Measurements from ENCODE around the gene PLCB1.
"Not testable (repeated sequence)": the region's sequence is repeated elsewhere in the genome, so short reads cannot be mapped to it uniquely, and the experiment has no call there.

The PLCB1 gene

DNA sequence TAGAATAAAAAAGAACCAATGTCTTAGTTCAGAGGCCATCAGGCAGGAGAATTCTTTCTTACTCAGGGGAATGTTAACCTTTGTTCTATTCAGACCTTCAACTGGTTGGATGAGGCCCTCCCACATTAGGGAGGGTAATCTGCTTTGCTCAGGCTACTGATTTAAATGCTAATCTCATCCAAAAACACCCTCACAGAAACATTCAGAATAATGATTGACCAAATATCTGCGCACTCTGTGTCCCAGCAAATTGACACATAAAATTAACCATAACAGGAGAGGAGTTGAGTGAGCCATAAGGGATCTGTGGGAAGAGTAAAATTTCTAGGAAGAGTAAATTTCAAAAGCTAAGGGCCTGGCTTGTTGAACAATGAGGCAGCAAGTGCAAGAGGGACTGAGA lies 702.8 kb downstream of the PLCB1 start:
- no peak for DNase-seq (ENCODE audit: low read depth)

DNA sequence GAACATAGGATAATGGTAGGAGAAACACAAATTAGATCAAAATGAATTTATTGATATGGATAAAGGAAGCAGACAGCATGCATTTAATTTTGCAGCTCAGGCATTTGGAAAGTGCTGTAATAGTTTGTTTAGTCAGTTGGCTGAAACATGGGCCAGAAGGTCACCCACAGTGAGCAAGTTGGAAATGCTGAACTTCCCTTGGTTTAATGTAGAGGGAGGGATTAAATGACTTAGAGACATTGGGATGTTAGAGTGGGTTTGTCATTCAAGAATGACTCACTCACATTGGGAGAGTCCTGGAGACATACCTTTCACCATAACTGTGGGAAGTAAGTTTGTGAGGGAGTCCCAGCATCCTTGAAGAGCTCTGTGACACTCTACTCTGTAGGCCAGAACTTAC lies 705.3 kb downstream of the PLCB1 start:
- DNase-seq (ENCODE audit: low read depth): peak; percentile 96

DNA sequence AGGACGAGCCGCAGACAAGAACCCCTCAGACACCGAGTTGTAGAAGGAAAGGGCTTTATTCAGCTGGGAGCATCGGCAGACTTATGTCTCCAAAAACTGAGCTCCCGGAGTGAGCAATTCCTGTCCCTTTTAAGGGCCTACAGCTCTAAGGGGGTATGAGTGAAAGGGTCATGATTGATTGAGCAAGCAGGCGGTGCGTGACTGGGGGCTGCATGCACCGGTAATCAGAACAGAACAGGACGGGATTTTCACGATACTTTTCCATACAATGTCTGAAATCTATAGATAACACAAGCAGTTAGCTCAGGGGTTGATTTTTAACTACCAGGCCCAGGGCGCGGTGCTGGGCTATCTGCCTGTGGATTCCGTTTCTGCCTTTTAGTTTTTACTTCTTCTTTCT lies 710.5 kb downstream of the PLCB1 start:
- DNase-seq (ENCODE audit: low read depth): no peak

DNA sequence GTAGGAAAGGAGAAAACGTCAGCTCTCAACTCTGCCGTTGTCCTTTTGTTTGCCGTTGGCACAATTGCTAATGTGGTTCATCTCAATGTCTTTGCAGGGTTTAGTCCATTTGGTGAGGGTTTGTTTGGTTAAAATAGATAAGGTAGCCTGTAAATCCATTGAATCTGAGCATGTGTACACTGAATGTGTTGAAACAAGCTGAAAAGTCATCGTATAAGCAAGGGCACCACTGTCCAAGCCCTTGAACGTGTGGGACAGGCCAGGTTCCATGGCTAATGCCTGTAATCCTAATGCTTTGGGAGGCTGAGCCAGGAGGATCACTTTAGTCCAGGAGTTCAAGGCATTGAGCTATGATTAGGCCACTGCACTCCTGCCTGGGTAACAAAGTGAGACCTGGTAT lies 712.1 kb downstream of the PLCB1 start:
- DNase-seq (ENCODE audit: low read depth): no peak

DNA sequence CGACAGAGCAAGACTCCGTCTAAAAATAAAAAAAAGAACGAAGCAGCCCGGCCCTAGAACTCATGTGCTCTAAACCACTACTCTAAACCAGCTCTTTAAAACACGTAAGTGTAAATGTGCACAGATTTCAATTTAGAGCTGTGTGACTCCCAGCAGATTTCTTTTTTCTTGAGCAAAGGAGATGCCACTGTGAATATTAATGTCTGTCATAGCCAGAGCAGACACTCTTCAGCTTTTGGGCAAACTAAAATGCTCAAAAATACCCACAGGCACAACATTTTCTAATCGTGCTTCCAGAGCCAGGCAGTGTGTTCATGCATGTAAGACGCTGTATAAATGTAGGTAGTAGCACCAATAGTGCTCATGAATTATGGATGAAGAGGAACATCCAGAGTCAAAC lies 717.9 kb downstream of the PLCB1 start:
- DNase-seq (ENCODE audit: low read depth): no peak

DNA sequence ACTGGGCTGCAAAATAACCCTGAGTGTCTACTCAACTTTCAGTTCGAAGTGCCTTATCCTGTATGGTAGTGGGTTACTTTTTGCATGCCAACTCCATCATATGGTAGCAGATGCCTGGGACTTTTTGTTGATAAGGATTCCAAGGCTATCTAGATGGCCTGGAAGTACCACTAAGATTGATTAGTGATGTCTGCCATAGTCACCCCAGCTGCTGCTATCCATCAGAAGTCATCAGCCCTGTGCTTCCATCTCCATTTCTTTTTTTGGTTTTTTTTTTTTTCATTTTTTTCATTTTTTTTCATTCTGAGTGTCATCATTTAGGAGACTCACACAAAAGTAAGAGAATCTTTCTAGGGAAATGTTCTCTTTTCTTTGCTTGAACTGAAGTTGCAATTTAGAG lies 719.4 kb downstream of the PLCB1 start:
- no peak for DNase-seq (ENCODE audit: low read depth)

DNA sequence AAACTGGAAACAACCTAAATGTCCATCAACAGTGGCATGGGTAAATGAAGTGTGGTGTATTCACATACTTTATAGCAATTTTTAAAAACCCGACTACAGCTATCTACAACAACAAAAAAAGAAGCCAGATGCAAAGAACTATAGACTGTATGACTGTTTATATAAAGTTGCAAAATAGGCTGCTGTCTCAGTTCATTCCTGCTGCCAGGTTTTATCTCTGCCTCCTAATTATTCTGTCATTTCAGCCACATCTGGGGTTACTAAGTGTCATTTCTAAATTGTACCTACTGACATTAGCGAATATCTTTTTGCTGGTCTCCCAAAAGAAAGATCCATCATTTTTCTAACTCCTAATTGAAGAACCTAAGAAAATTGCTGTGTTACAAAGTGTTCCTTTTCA lies 719.9 kb downstream of the PLCB1 start:
- not testable (repeated sequence) for DNase-seq (ENCODE audit: low read depth)

DNA sequence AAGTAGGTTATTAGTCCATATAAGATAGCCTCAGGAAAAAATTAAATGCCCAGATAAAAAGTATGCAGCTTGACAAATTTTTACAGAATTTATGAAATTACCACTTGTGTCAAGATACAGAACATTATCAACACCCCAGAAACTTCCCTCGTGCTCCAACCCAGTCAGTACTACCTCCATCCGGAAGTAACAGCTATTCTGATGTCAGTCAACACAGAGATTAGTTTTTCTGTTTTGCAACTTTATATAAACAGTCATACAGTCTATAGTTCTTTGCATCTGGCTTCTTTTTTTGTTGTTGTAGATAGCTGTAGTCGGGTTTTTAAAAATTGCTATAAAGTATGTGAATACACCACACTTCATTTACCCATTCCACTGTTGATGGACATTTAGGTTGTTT lies 721.1 kb downstream of the PLCB1 start:
- not testable (repeated sequence) for DNase-seq (ENCODE audit: low read depth)

DNA sequence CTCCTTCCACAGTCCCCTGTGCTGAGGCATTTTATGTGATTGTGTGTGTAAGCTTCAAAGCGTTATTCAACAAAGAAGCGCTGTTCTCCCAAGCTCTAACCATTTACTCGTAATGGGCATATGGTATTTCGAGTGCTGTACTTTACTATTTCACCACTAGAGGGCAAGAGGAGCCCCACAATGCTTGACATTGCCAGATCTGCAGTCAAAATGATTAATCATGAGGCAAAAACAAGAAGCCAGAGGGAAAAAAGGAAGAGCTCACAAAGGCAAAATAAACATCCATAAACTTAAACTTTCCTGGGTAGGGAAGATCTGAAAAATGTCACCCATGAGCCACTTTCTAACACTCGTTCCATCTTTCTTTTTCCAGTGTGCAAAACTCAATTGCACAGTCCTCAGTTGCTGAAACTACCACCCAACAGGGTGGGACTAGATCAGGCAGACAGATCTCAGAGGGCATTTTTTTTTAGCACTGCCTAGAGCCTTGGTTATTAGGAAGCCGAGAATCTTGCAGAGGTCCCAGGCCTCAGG lies 721.8 kb downstream of the PLCB1 start:
- DNase-seq (ENCODE audit: low read depth): peak; percentile 88

DNA sequence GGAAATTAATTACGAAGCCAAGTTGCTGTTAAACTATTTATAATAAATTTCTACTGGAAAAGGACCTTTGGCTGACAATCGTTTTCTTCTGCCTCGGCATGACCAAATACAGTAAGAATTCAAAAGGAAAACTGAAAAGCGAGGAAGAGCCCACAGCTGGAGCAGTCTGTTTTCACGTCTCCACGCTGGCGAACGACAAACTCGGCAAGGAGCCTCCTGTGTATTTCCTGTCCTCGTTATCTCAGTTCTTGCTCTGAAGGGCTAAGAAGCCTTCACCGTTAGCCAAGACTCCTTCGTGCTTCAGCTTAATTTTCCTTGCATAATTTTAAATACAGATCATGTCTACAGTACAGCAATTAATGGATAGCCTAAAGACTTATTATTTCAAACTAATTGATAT lies 722.5 kb downstream of the PLCB1 start:
- peak; percentile 78 for DNase-seq (ENCODE audit: low read depth)

DNA sequence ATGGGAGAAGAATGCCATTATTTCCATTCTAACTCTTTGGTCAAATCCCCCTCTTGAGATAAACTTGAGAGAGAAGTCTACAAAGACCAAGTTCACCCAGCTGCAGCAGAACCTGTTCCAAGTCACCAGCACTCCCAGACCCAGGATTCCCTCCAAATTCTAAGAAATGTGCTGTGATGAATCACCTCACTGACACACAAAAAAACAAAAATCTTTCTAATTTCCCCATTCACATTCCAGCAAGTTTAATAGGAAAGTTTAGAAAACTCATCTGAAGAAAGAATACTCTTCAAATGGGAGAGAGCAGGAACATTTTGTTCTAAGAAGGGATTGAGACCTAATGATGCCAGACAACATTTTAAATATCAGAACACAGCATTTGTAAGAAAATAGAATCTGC lies 723.2 kb downstream of the PLCB1 start:
- peak; percentile 77 for DNase-seq (ENCODE audit: low read depth)

DNA sequence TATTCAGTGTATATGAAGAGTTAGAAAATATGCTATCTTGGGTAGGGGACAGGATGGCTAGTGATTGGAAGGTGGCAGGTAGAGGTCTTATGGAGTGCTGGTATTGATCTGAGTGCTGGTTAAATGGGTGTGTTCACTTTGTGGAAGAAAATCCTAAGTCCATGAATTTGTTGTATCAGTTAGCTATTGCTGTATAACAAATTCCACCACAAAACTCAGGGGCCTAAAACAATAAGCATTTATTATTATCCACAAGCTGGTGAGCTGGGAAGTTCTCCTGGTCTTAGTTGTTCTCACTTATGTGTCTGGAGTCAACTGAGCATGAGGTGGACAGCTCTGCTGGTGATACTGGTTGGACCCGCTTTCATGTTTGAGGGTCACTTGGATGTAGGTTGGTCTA lies 724.6 kb downstream of the PLCB1 start:
- DNase-seq (ENCODE audit: low read depth): no peak

DNA sequence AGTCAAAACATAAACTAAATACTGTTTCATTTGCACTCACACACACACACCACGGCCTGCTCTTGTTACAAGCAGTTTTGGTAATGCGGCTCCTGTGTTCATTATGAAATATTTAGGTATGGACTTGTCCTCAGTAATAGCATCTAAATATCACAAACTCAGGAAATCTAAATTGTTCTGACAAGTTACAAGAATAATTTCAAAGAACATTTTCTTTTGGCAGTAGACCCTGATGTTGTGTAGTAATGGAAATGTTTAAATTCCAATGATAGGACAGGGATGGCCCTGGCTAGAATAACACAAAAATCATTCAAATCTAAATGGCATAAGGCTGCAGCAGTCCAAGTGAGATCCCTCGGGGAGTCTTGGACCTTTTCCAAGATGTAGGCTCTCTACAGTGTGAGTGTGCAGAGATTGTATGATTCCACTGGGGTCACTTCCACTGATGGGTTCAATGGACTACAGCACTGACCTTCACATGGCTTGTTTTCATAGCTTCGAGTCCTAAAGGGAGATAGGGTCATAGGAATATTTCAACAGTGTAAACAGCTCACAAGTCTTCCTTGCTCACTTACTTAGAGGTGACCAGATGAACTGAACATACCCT lies 726.2 kb downstream of the PLCB1 start:
- peak; percentile 28 for DNase-seq (ENCODE audit: low read depth)

DNA sequence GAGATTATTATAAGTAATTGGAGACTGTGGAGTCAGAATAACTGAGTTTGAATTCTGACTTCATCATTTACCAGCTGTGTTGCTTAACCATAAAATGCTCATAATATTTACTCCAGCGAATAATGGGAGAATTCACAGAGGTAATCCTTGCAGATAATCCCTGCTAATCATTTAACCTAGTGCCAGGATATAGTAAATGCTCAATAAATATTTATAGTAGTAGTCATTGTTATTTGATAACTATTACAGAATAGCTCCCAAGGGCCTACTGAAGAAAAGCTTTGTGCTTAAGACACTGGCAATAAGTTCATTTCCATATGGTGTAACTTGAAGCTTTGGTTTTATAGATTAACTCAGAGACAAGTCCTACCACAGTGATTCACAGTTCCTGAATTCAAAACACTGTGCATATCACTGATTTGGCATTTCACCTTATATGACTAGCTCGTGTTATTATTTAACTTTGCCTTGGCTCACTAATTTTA lies 728.0 kb downstream of the PLCB1 start:
- DNase-seq (ENCODE audit: low read depth): peak; percentile 87

DNA sequence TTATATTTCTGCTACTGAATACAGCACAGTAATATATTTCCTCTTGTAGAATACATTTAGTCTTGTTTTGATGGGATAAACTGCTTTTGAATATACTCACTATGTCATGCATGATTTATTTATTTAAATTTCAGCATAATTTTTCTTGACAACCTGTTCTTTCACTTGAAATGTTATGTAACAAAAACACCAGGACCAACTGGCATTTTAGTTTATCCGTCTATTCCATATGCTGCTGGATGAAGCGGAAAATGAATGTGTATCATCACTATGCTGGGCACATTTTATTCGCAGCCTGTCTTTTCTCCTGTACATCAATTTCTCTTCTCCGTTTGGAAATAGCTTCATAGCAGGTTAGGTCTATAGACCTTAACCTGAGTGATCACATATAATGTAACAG lies 730.0 kb downstream of the PLCB1 start:
- DNase-seq (ENCODE audit: low read depth): no peak

DNA sequence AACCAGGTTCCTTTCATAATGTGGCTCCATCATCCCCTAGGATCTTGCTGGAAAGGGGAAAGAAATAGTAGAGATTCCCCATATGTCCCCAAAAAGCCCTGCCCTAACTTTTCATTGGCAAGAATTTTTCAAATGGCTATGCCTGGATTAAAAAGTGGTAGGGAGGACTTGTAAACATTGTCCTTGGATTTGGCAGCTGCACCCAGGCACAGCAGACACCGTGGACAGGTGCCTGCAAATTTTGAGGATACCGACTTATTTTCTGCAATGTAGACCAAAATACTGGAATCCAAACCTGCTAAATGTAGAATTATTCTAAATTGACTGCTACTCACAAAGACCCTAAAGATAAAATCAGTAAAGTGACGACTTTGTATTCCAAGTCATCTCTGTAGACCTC lies 733.6 kb downstream of the PLCB1 start:
- DNase-seq (ENCODE audit: low read depth): no peak

DNA sequence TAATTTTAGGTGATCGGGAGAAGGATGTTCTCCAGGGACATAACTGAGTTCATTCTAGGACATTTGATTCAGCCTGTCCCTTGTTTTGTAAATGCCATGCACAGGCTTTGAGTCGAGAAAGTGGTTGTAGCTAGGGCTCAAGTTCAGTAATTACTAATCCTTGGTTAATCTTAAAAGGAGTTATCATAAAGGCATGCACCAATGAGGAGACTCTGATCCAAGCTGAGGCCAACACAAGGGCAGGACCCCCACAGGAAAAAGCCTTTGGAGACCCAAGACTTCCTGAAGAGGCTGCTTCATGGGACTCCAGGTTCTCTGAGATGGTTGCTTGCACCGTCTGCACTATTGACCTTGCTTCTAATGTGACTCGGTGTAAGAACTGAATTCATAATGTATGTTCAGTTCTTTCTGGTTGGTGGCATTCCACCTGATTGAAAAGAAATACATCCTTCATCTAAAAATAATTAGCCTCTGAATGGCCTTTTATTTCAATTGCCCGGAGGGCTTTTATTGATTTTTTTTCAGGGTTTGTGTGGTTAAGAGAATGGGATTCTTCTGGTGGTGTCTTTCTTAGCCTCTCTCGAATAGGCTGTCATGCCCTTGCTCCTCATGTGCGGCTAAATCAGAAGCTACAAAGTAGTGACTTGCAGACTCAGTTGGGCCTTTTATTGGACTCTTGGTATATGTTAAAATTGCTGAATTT lies 735.1 kb downstream of the PLCB1 start:
- DNase-seq (ENCODE audit: low read depth): no peak

DNA sequence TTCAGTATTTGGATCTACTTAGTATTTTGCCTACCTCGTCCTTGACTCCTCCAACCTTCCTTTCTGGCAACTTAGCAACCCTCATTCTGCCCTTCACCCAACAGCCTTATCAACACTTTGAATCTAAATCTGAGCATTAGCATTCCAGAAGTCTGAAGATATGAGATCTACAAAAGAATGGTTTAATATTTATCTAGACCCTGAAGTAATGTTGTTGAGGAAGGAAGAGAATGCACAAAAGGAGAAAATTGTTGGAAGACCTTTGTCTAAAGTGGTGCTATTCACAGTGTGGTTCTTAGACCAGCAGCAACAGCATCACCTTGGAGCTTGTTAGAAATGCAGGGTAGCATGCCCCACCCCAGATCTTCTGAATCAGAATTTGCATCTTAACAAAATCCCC lies 738.6 kb downstream of the PLCB1 start:
- DNase-seq (ENCODE audit: low read depth): no peak

DNA sequence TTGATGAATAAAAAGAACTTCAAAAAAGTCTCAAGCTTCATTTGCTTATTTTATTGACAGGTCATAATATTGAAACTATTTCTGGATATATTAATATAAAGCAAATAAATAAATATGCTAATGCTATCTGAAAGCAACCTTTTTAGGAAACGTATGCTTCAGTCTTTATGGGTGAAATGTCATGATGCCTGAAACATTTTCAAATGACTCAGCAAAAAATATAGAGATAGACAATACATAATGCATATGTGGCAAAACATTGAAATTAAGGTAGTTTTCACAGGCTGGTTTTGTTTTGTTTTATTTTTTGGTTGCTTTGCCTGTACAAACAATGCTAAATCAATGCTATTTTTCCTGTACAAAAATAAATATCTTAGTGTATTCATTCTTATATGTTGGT lies 742.4 kb downstream of the PLCB1 start:
- DNase-seq (ENCODE audit: low read depth): no peak

DNA sequence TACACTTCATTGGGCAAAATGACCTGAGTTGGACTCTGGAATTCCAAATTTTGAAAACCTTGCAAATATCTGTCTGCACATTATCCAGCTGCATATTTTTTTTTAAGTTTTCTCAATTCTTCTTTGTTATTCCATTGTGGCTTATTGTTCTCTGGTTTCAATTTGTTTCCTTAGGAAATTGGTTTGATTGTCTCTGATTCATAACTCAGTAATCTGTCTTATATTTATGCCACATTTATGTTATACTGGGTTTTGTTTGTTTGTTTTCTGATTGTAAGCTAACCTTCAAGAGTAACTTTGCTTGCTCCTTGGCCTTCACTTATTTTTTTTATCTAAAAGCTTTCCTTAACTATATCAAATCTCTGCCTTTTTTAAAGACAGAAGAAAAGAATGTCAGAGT lies 743.5 kb downstream of the PLCB1 start:
- DNase-seq (ENCODE audit: low read depth): peak; percentile 24

DNA sequence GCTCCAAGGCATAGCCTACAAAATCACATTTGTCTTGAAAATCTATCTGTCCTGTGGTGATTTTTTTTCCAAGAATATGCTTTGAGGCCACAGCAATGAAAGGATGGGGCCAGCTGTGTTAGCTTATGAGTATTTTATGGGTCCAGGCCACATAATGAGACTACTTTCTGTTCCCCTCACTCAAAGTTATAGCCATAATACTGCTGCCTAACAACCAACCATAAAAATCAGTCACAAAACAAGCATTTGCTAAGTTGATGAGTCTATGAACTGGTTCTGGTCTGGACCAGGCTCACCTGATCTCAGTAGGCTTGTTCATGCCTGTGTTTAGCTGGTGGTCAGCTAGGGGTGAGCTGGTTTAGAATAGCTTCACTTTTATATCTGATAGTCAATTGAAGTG lies 744.3 kb downstream of the PLCB1 start:
- DNase-seq (ENCODE audit: low read depth): no peak

DNA sequence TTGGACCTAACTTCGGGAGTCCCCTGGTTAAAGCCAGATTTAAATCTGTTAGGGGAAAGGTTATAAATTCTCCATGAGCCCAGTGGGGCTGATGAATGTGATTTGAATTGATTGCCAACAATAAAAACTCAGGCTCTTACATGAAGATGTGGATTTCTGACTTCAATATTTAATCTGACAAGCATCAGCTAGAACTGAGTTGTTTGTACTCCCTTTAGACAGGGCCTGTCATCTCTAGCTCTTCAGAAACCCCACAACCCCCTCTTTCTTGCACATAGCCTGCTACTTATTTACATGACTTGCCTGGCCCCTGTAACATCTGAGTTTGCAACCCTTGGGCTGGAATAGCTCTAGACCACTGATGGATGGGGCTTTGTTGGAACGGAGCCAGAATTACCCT lies 745.2 kb downstream of the PLCB1 start:
- no peak for DNase-seq (ENCODE audit: low read depth)

DNA sequence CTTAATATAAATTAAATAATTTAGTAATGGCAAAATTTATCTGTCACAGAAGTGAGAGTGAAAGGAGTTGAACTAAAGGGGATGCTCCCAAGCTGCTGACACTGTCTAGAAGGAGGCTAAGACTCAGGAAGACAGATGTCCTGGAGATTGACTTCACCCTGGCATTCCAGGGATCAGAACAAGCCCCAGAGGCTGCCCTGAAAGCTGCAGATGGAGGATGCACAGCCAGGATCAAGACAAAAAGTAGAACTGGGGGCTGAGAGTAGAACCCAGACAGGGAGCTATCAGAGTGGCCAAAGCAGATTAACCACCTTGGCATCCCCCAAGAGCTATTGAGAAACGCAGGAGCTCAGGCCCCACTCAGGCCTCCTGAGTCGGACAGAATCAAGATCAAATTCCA lies 747.6 kb downstream of the PLCB1 start:
- no peak for DNase-seq (ENCODE audit: low read depth)
